GM19468 (cell line): ENCODE data around the gene PTPA.

ENCODE experiments used
- ATAC-seq: cut with Tn5 transposase; IDR thresholded peaks from one replicate; pipeline ENCODE4 v1.9.1; 2021; ENCODE audit warnings: mild to moderate bottlenecking, moderate library complexity, moderate number of reproducible peaks; ENCODE audit not compliant: unreplicated experiment; ENCODE audit errors: extremely low read depth

The PTPA gene

GRCh38 chr9:129174102-129174723 lies 63.0 kb downstream of the PTPA start:
- ATAC-seq, result no peak

GRCh38 chr9:129174724-129175514 lies 63.7 kb downstream of the PTPA start:
- no peak for ATAC-seq

- no peak for ATAC-seq
These were observed 64.3 kb downstream of the PTPA start for GRCh38 chr9:129175515-129175824.

- no peak for ATAC-seq
These were observed 64.8 kb downstream of the PTPA start for GRCh38 chr9:129175825-129176633.

- ATAC-seq, result no peak
These were observed 65.7 kb downstream of the PTPA start for GRCh38 chr9:129176701-129177442.

GRCh38 chr9:129177443-129177790 lies 66.2 kb downstream of the PTPA start:
- no peak for ATAC-seq

- peak; percentile 85 for ATAC-seq
These were observed 66.8 kb downstream of the PTPA start, which contains the start of gene IER5L for GRCh38 chr9:129177791-129178567. TSS of gene IER5L (minus strand) at chr9:129178261. CDS start at chr9:129178052, 209 bp downstream.

- no peak for ATAC-seq
These were observed 67.6 kb downstream of the PTPA start for GRCh38 chr9:129178568-129179382.

- ATAC-seq, result no peak
These were observed 70.0 kb downstream of the PTPA start for GRCh38 chr9:129181246-129181645.

- no peak for ATAC-seq
These were observed 70.9 kb downstream of the PTPA start for GRCh38 chr9:129182122-129182521.

- ATAC-seq, result no peak
These were observed 71.6 kb downstream of the PTPA start for GRCh38 chr9:129182625-129183494.

GRCh38 chr9:129183495-129184218 lies 72.4 kb downstream of the PTPA start:
- no peak for ATAC-seq

- no peak for ATAC-seq
These were observed 73.0 kb downstream of the PTPA start for GRCh38 chr9:129184219-129184524.

- no peak for ATAC-seq
These were observed 73.4 kb downstream of the PTPA start for GRCh38 chr9:129184596-129185122.

GRCh38 chr9:129185402-129185801 lies 74.2 kb downstream of the PTPA start:
- no peak for ATAC-seq

- no peak for ATAC-seq
These were observed 74.8 kb downstream of the PTPA start for GRCh38 chr9:129185991-129186390.

GRCh38 chr9:129187042-129187441 lies 75.8 kb downstream of the PTPA start:
- ATAC-seq, result no peak
